Activated T-cell treated with anti-CD3 and anti-CD28 coated beads, Interleukin-2, amount 50 U/mL, for 1 hour (primary cell): ENCODE data around the gene PGGHG.

Experiments used
- DNase-seq: peaks from one replicate; pipeline ENCODE4 v3.0.0-alpha.2; 2020

Gene PGGHG

GRCh38 chr11:286977-287820 is 1.7 kb upstream of the PGGHG start:
- DNase-seq, result peak; percentile 77

GRCh38 chr11:287821-288477 is 977 bp upstream of the PGGHG start:
- peak; percentile 77 for DNase-seq

- DNase-seq, result no peak
Observed at GRCh38 chr11:289398-289711, 429 bp downstream of the PGGHG start.

DNA sequence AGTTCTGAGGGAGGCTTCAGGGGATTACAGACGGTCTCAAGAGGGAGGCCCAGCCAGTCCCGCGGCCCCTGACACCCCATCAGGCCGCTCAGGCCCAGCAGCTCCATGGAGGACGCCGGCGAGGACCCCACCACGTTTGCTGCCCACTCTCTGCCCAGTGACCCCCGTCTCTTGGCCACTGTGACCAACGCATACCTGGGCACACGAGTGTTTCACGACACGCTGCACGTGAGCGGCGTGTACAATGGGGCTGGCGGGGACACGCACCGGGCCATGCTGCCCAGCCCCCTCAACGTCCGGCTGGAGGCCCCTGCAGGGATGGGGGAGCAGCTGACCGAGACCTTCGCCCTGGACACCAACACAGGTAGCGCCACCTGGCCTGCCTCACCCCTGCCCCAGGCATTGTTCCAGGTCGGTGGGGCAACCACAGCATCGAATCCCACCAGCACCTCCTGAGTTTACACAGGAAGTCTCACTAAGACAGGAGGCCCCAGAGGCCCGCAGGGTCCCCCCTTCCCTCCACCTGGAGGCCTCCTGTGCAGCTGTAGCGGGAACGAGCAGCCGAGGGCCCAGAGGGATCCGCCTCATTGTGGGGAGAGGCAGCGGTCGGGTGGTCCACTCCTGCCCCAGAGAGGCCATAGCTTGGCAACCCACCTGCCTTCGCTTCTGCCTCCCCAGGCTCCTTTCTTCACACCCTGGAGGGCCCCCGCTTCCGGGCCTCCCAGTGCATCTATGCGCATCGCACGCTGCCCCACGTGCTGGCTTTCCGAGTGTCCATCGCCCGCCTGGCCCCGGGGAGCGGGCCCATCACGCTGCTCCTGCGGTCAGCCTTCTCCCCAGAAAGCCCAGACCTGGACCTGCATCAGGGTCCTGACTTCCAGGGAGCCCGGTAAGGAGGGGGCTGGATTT is 1.0 kb downstream of the PGGHG start:
- DNase-seq, result peak; percentile 61

- DNase-seq, result peak; percentile 52
Observed at GRCh38 chr11:290621-291231, 1.8 kb downstream of the PGGHG start.

GRCh38 chr11:291281-292210 is 2.6 kb downstream of the PGGHG start:
- DNase-seq, result peak; percentile 54

- peak; percentile 48 for DNase-seq
Observed at GRCh38 chr11:292211-293121, 3.5 kb downstream of the PGGHG start.

- peak; percentile 45 for DNase-seq
Observed at GRCh38 chr11:293271-293851, 4.4 kb downstream of the PGGHG start.

GRCh38 chr11:293852-294661 is 5.1 kb downstream of the PGGHG start:
- peak; percentile 42 for DNase-seq

GRCh38 chr11:294780-295179 is 5.9 kb downstream of the PGGHG start:
- DNase-seq, result peak; percentile 29

DNA sequence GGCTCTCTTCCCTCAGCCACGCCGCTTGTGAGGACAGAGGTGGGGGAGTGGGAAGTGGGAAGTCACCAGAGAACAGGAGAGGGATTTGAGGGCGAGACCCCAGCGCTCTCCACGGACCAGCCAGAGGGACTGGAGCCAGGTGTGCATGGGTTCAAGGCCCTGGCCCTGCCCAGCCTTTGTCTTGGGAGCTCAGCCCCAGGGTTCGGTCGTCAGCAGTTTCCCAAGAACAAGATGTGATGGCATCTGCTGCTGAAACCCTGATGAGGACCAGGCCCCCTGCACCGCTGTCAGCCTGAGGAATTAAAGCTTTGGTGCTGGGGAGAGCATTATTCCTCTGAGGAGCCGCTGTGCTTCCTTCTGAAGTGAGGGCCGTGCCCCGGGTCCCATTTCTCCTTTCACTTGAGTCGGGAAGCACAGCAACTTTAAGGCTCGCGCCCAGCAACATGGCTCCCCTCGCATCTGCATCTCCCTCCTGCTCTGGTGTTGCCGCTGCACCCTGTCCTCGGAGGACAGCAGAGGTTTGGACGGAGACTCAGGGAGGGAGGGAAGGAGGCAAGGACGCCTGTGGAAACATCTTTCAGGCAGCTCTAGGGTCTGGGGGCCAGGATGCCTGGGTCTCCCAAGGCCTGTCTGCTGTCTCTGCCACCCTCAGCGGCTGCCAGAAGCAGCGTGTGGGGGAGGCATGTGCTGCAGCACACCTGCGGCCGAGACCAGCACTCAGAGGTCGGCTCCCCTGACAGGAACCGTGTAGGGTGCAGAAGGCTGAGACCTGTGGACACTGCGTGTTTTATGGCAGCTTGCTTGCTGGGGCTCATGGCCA is 6.6 kb downstream of the PGGHG start:
- DNase-seq, result peak; percentile 35

DNA sequence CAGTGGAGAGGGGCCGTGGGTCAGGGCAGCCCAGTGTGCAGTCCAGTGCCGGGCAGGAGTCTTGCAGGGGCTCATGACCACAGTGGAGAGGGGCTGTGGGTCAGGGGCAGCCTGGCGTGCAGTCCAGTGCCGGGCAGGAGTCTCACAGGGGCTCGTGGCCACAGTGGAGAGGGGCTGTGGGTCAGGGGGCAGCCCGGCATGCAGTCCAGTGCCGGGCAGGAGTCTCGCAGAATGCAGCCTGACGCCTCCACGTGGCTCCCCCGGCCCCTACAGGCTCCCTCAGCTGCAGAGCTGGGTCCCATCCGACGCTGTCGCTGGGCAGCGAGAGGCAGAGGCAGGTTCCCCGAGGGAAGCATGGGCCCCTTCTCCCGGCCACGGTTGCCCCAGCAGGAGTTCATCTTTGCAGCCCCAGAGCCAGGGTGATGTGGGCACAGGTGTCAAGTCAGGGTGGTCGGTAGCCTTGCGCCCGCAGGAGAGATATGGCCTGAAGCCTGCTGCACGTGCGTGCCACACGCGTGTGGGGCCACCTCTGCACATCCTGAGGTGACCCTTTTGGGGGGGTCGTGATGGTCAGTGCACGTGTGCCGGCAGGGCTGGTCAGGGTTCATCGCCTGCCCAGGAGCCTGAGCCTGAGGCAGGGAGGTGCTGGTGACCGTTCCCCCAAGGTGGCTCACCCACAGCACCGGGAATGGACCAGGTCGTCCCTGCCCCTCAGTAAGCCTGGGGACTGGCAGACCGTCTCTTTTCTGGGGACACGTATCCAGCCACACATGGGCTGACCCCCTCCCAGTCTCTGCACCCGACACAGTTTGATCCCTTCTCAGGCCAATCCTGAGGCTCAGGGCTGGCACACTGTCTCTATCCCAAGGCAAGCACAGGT is 7.5 kb downstream of the PGGHG start:
- peak; percentile 51 for DNase-seq

- no peak for DNase-seq
Observed at GRCh38 chr11:297051-297585, 8.2 kb downstream of the PGGHG start.

DNA sequence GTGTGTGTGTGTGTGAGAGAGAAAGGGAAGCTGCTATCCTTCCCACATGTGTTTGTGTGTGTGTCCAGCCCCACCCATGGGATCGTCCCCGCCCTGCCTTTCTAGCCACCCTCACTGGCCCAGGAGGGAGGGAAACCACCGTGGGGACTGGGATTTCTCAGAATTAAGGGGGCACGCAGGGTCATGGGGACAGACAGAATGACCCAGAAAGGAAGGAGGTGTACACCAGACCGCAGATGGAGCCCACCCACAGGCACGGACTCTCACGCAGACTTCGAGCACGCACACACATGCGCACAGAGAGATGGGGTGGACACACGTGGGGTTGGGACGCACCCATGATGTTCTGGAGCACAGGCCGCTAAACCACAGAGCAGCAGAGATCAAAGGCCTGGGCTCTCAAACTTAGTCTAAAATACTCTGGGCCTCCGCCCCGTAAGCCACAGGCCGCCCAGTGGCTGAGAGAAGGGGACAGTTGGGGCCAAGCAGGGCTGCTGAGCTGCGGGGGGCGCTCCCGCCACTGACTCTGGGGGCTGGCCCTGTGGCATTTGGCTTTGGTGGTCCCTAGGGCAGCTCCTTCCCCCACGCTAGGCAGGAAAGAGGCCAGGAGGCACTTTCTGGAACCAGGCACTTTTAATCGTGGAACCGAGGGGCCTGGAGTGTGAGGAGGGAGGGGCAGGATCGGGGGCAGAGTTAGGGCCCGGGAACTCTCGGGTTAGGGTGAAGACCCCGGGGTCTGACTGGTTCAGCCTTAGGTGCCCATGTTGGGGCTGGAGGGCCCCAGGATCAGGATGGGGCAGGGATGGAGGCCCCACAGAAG is 8.9 kb downstream of the PGGHG start:
- DNase-seq, result peak; percentile 58

GRCh38 chr11:298406-299065 is 9.6 kb downstream of the PGGHG start:
- DNase-seq, result peak; percentile 60
